Fibroblast of the aortic adventitia (primary cell): ENCODE results near the gene PVALEF. TPM values are rescaled to one million over a fixed set of nuclear protein-coding genes. Genes with fewer than 3 reads are reported as not detected.
"Not testable (repeated sequence)": the region's sequence is repeated elsewhere in the genome, so short reads cannot be mapped to it uniquely, and the experiment has no call there.

ENCODE experiments used
- DNase-seq: peaks from one replicate; pipeline ENCODE4 v3.0.0-alpha.2; 2010; ENCODE audit warnings: low read depth
- H3K4me3 ChIP-seq: 2 replicates; pipeline ENCODE4 v1.5.1; 2011; ENCODE audit warnings: low read depth, mild to moderate bottlenecking, control low read depth, low read length, moderate library complexity
- CTCF ChIP-seq: IDR thresholded peaks from 2 replicates; pipeline ENCODE4 v1.5.1; 2011; ENCODE audit warnings: mild to moderate bottlenecking, low read length, control low read depth, inconsistent platforms; ENCODE audit not compliant: insufficient read depth
- total RNA-seq: library from RNA; depleted of rRNA; stranded (reverse); fragments of >200 nt; gene quantifications from 2 replicates; pipeline ENCODE4 v1.2.3, GENCODE V29; 2012; ENCODE audit warnings: low replicate concordance

Gene PVALEF
- total RNA-seq, 1 donor = not detected

- peak within 1 kb of the TSS; percentile 78 for H3K4me3 ChIP-seq
- no peak for TF ChIP-seq CTCF
- peak; percentile 97 for DNase-seq
Measured at GRCh38 chr17:81222906-81223761, 57.8 kb downstream of the PVALEF start, which contains the start of gene CEP131. CEP131 (minus strand) TSS chr17:81222965; CDS start chr17:81220056, 2,909 bp downstream.

GRCh38 chr17:81223762-81224130 lies 58.4 kb downstream of the PVALEF start:
- TF ChIP-seq CTCF = no peak
- DNase-seq = no peak
- no peak overlapping the region for H3K4me3 ChIP-seq

GRCh38 chr17:81227630-81228029 lies 62.3 kb downstream of the PVALEF start:
- DNase-seq, H3K4me3 ChIP-seq: not testable (repeated sequence)

GRCh38 chr17:81228420-81228819 lies 63.1 kb downstream of the PVALEF start:
- no peak for DNase-seq
- TF ChIP-seq CTCF = no peak

GRCh38 chr17:81228834-81229665 lies 63.7 kb downstream of the PVALEF start:
- TF ChIP-seq CTCF = no peak

More at GRCh38 chr17:81228420-81228819, 63.1 kb downstream of the PVALEF start:
- H3K4me3 ChIP-seq = no peak overlapping the region

GRCh38 chr17:81229666-81229920 lies 64.3 kb downstream of the PVALEF start:
- no peak for DNase-seq
- H3K4me3 ChIP-seq = no peak overlapping the region
- no peak for TF ChIP-seq CTCF

More at GRCh38 chr17:81228834-81229665, 63.7 kb downstream of the PVALEF start:
- no peak overlapping the region for H3K4me3 ChIP-seq
- no peak for DNase-seq
